GM18951 (cell line): Measurements from ENCODE around the gene MAEA.

Source experiments
- POLR2A ChIP-seq: IDR thresholded peaks from 4 replicates; pipeline ENCODE4 v1.6.1; 2011; ENCODE audit warnings: mild to moderate bottlenecking; ENCODE audit not compliant: insufficient read length, insufficient read depth; ENCODE audit errors: extremely low read depth
- in situ Hi-C: fragments of 300-500 bp; cut with MboI; formaldehyde crosslinking; loops from one replicate; pipeline ENCODE4 v1.12.0; 2022; ENCODE audit warnings: low sequenced_read_pairs, mixed read lengths, inconsistent platforms; ENCODE audit not compliant: unreplicated experiment

The MAEA gene

DNA sequence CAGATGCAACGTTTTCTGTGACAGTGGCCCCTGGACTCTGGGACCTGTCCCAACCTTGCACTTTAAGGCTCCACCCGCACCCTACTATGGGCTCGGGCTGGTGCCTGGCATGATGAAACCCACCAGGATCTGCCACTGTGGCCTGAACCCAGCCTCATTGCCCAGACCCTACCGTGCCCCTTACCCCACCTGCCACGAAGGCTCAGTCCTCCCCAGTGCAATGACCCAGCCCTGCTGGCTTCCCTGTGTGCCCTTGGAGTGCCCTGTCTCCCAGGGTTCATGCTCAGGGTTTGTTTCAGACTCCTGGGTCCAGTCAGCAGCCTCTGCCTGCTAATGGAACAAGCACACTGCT lies 60.5 kb downstream of the MAEA start:
- in situ Hi-C loops: loop anchor here (10.0 kb wide), 1 partner anchor 215 kb away; no protein-coding TSS in a partner anchor
- no peak for TF ChIP-seq POLR2A

DNA sequence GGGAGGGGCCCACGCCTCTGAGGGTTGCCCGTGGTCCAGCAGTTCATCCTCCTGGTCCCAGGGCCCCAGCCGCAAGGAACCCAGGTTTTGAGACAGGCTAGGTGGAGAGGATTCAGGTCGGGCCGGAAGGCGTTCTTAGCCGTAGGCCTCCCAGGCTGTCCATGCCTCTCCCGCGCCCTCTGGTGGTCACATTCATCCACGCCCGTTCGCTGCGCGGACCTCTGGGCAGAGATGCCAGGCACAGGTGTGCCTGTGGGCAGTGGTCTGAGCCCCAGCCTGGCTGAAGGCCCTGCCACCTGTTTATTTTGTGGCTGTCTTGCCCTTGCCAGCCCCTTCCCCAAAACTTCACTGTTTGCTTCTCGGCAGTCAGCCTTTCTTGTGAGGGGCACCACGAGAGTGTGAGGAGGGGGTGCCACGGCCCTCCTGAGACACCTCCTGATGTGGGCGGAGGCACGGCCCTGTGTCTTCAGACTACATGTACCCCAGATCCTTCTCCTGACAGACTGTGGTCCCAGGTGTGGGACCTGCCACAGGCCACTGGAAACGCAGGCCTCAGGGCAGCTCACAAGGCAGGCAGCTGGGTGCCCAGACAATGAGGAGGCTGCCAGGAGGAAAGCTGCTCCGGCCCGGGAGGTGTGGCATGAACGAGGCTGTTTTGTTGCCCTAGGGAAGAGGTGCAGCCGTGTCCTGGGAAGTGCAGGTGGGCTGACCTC lies 62.3 kb downstream of the MAEA start:
- in situ Hi-C loops: loop anchor here (10.0 kb wide), 1 partner anchor 217 kb away; no protein-coding TSS in a partner anchor
- TF ChIP-seq POLR2A: no peak

DNA sequence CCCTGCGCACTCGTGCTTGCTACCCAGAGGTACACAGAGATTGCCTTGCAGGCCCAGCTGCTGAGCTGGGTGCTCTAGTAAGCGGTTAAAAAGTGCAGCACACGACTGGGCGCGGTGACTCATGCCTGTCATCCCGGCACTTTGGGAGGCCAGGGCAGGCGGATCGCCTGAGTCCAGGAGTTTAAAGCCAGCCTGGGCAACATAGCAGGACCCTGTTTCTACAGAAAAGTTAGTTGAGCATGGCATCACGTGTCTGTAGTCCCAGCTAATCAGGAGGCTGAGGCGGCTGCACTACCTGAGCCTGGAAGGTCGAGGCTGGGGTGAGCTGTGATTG lies 62.8 kb downstream of the MAEA start:
- no peak for TF ChIP-seq POLR2A

DNA sequence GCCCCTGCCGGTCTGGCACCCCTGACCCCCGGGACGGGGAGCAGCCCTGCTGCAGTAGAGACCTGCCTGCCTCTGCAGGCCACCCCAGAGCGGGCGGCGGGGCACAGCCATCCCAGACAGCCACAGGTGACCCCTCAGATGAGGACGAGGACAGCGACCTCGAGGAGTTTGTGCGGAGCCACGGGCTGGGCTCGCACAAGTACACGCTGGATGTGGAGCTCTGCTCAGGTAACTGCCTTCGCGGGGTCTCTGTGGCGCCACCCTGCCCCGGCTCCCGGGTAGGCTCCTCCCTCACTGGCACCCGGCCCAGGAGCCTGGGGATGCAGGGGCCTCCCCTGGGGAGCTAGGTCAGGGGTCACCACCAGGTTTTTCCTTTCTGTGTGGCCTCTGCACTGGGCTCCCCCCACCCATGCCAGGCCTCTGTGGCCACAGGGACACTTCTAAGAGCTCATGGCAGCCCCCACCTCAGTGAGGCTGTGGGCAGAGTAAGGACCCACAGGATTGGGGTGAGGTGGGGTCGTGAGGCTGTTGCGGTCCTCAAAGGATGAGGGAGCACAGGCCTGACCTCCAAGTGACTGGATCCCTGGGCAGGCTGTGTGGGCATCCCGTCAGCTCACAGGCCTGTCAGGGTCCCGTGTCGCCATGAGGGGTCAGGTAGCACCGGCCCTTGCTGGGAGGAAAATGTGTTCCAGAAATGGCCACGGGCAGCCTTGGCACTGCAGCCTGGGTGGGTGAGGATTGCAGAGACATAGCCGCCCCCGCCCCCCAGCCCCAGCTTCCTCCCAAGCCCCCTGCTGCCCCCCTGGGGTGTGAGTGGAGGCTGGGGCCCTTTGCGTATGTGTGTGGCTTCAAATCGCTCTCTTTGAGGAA lies 63.7 kb downstream of the MAEA start:
- no peak for TF ChIP-seq POLR2A
- in situ Hi-C loops: loop anchor here (10.0 kb wide), 1 partner anchor 219 kb away; no protein-coding TSS in a partner anchor

More for the DNA sequence above, 62.8 kb downstream of the MAEA start:
- in situ Hi-C loops: loop anchor here (10.0 kb wide), 1 partner anchor 218 kb away; no protein-coding TSS in a partner anchor

DNA sequence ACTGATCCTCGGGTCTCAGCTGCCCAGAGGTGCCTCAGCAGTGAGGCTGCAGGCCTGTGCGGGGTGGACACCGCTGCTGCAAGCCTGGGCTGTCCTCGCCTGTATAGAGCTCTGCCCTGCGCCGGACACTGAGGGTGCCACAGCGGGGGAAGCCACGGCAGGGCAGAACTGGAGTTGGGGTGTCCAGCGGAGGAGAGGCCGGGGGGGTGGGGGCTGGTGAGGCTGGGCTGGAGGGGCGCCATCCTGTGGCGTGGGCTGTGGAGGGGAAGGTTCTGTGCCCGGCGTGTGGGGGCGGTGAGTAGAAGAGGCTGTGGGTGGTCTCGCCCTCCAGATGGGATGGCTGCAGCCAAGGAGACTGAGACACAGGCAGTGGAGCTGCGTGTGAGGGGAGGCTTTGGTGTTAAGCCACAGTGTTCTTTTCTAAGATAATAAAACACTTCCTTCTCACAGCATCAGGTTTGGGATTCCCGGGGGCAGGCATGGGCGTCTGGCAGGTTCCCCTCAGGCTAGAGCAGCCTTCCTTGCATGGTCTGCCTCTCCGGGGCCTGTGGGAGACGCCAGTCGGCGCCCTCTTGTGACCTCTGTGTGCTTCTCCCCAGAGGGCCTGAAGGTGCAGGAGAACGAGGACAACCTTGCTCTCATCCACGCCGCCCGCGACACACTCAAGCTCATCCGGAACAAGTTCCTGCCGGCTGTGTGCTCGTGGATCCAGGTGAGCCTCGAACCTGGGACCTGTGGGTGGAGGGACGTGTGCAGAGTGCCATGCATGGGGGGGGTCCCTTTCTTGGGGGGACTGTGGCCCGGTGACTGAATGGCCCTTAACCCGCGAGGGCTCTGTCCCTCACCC lies 64.7 kb downstream of the MAEA start:
- TF ChIP-seq POLR2A: no peak
- in situ Hi-C loops: loop anchor here (10.0 kb wide), 1 partner anchor 220 kb away; no protein-coding TSS in a partner anchor

DNA sequence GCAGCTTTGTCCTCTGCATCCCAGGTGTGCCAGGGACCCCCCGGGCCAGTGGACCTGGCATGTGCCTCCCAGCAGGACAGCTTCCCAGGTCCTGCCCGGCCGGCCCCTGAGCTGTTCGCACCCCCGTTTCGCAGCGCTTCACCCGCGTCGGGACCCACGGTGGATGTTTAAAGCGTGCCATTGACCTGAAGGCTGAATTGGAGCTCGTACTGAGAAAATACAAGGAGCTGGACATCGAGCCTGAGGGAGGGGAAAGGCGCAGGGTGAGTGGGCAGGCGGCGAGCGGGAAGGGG lies 65.2 kb downstream of the MAEA start:
- in situ Hi-C loops: loop anchor here (10.0 kb wide), 1 partner anchor 220 kb away; no protein-coding TSS in a partner anchor

DNA sequence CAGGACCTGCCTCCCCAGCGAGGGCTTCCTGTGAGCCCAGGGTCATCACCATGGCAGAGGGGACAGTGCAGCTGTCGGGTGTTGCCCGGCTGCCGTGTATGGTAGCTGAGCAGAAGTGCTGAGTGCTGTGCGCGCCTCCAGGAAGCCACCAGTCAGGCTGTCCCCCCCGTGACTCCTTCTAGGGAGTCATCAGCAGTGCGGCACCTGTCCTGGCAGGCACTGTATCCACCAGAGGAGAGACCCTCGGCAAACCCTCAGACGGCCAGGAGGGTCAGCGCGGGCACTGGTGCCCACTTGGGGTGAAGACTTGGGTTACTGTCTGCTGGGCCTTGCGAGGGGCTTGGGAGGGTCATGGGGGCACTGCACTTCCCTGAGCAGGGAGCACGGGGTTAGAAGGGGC lies 65.7 kb downstream of the MAEA start:
- no peak for TF ChIP-seq POLR2A
- in situ Hi-C loops: loop anchor here (10.0 kb wide), 1 partner anchor 221 kb away; no protein-coding TSS in a partner anchor

More for the DNA sequence above, 65.2 kb downstream of the MAEA start:
- TF ChIP-seq POLR2A: no peak

DNA sequence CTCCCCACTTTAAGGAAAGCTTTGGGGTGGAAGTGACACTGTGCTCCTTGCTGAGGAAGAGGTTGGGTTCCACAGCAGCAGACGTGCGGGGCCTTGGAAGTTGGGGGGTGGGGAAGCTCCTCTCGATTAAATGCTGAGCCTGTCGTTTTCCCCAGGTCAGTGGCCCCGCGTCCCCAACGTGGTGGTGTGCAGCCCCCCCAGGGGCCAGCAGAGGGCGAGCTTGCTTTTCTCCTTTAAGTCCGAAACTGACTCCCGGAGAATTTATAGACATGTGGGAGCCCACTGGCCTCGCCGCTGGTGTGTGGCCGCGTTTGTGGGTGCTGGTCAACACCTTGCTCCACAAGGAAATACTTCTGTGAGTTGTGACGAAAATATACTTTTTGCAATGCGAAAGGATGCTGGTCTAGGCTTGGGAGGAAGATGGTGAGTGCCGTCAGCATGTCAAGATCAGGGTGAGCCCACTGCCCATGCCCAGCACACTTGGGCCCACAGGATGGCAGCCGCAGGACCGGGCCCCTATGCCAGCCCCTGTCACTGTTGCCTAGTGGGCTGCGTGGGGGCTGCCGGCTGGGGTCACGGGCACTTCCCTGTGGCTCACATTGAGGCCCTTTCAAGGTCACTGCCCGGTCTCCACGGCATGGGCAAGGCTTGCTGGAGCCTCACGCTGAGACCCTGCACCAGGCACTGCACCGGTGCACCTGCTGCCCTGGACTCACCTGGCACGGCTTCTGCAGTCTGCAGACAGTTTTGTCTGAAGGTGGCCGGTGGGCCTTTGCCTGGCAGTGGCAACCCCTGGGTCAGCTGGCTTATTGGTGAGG lies 66.7 kb downstream of the MAEA start:
- in situ Hi-C loops: loop anchor here (10.0 kb wide), 1 partner anchor 222 kb away; no protein-coding TSS in a partner anchor
- TF ChIP-seq POLR2A: no peak

DNA sequence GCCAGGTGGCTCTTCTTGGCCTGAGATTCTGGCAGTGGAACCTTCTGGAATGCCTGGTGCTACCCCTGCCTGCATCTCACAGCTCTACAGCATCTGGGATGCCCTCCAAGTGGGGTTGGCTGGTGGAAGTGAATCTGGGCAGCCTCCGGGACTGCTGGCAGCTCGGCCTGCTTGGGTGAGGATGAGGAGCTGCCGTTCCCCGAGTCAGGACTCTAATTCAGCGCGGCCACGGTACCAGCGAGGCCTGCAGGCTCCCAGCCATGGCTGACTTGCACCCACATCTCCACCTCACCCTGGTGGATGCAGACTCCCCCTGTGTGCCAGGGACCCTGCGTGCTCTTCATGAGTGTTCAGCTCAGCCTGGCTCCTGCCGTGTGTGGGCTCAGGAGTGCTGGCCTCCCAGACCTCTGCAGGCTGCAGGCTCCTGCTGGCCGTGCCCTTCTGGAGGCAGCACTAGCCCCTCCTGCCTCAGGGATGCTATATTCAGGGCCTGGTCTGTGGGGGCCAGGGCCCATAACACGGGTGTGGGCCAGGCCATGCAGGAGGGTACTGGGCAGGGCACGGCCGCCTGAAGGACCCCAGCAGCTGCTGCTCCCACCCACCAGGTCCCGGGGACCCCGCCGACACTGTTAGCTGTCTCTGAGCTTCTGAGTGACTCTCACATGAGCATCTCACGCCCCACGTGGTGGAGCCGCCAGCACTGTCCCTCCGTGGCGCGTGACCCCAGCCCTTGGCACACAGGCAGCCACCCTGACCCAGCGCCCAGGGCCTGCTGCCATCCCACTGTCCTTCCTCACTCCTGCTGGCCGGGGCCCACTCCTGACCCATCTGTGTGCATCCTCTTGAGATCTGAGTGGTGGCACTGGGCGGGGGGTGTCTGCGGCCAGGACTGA lies 67.9 kb downstream of the MAEA start:
- in situ Hi-C loops: loop anchor here (10.0 kb wide), 1 partner anchor 223 kb away; no protein-coding TSS in a partner anchor
- no peak for TF ChIP-seq POLR2A

DNA sequence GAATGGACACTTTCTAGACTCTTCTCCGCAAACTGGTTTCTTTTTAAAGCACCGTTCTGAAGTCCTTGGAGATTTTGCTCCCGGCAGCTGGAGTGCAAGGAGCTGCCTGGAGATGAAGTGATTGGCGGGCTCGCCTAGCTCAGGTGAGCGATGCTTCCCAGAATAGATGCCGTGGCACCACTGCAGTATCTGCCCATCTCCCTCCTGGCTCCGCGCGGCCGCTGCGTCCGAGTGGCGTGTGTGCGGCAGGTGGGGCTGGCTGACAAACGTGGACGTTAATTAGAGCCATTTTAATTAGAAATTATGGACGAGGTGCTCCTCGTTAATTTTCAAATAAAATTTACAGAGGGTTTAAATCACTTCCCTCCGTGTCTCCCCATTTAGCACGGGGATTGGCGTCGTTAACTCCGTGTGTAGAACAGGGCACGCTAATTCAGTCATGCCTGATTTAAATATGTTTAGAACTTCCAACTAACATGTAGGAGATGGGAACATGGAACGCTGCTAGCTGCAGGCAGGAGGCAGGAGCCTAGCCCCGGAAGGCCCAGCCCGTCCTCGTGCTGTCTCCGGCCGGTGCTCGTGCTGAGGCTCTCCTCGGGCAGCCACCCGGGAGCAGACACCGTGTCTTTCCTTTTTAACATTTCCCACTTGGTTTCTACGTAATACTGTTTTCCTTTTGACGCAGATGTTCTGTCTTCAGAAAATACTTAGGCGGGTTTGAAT lies 68.9 kb downstream of the MAEA start:
- TF ChIP-seq POLR2A: no peak
- in situ Hi-C loops: loop anchor here (10.0 kb wide), 1 partner anchor 224 kb away; no protein-coding TSS in a partner anchor

DNA sequence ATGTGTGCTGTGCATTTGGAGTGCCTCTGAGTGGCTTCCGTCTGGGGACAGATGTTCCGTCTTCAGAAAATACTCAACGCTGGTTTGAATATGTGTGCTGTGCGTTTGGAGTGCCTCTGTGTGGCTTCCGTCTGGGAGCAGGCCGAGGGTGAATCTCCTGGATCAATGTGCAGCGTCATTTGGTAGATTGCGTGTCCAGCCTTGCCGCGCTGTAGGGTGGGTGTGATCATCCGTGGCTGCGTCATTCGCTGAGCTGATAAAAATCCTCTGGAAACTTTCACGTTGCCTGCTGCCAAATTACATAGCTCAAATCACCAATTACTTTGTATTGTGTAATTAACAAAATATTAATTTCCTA lies 69.4 kb downstream of the MAEA start:
- TF ChIP-seq POLR2A: no peak
- in situ Hi-C loops: loop anchor here (10.0 kb wide), 1 partner anchor 224 kb away; no protein-coding TSS in a partner anchor
